ENCODE data around the gene CERS2.

DNA sequence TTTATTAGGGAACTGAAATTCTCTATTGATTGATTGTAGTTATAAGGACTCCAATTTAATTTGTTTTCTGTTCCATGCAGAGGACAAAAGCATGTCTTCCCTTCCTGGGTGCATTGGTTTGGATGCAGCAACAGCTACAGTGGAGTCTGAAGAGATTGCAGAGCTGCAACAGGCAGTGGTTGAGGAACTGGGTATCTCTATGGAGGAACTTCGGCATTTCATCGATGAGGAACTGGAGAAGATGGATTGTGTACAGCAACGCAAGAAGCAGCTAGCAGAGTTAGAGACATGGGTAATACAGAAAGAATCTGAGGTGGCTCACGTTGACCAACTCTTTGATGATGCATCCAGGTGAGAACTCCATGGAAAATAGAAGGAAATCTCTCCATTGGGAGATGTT, 47.0 kb downstream of the CERS2 start:
- TF ChIP-seq, protein P1, sequence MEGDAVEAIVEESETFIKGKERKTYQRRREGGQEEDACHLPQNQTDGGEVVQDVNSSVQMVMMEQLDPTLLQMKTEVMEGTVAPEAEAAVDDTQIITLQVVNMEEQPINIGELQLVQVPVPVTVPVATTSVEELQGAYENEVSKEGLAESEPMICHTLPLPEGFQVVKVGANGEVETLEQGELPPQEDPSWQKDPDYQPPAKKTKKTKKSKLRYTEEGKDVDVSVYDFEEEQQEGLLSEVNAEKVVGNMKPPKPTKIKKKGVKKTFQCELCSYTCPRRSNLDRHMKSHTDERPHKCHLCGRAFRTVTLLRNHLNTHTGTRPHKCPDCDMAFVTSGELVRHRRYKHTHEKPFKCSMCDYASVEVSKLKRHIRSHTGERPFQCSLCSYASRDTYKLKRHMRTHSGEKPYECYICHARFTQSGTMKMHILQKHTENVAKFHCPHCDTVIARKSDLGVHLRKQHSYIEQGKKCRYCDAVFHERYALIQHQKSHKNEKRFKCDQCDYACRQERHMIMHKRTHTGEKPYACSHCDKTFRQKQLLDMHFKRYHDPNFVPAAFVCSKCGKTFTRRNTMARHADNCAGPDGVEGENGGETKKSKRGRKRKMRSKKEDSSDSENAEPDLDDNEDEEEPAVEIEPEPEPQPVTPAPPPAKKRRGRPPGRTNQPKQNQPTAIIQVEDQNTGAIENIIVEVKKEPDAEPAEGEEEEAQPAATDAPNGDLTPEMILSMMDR (IDR thresholded peaks at IDR 0.05 in 8 of 11, conservative IDR thresholded peaks at IDR 0.05 in 3 of 11) = no peak
- TF ChIP-seq POLR2A (IDR thresholded peaks at IDR 0.05) (no peak), POLR2AphosphoS5 (IDR thresholded peaks at IDR 0.05) (no peak)

Measured in spleen (tissue), 7 donors.